Measurements from ENCODE around the gene HIGD1C. TPM values are rescaled to one million over a fixed set of nuclear protein-coding genes. Genes with fewer than 3 reads are reported as not detected.

HIGD1C gene
- total and polyA plus RNA-seq, 2 experiments from 2014 or later, result not detected

DNA sequence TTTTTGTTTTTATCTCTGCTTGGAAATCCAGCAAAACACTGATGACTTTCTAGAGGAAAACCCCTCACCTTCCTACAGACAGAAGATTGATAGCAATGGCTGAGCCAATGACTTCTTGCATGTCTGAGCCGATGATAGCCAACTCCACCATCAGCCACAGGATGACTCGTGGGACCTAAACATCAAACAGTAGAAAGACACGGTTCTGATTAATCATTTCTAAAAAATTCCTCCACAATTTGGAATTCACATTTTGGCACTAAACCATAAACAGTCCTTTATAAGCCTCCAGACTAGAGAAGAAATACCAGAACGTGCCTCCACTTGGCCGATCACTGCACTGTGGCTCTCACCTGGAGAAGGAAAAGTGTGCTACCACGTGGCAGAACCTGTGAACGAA, 47.9 kb downstream of the HIGD1C start:
- 52 to 58% methylated on average over 7 of the region's 7 CpGs for WGBS, 2 experiments (ENCODE audit: low coverage in 1 of 2, low lambda C conversion rate in 2 of 2, missing lambda C conversion rate in 2 of 2)
- no peak overlapping the region for H3K4me2 ChIP-seq (ENCODE audit: unreplicated experiment)
- no peak overlapping the region for H2AFZ ChIP-seq
- no peaks in the 10 kb centered on the region for H3K79me2 ChIP-seq (ENCODE audit: insufficient read depth)
- H3K9me3 ChIP-seq (ENCODE audit: low read depth), result no peaks in the 10 kb centered on the region
- TF ChIP-seq EZH2 (IDR thresholded peaks at IDR 0.05; ENCODE audit: insufficient read depth, poor library complexity, severe bottlenecking), result no peak
- TF ChIP-seq EZH2phosphoT487 (IDR thresholded peaks at IDR 0.05; ENCODE audit: insufficient read depth, low read depth), result no peak
- no peak overlapping the region for H3K9ac ChIP-seq
- no peaks in the 10 kb centered on the region for H3K9me2 ChIP-seq (ENCODE audit: insufficient read depth)
- peaks cover 5% of the 10 kb centered on the region; the same call in 1 of the 2 replicates for H3K4me1 ChIP-seq (ENCODE audit: insufficient read depth)
- peaks cover 16% of the 10 kb centered on the region; the same call in 1 of the 2 replicates for H3K36me3 ChIP-seq (ENCODE audit: low read depth)
- H3F3A ChIP-seq (ENCODE audit: insufficient read depth), result peaks cover 14% of the 10 kb centered on the region; the same call in 1 of the 2 replicates
- no peak overlapping the region for H3K27ac ChIP-seq
- no peaks in the 10 kb centered on the region for H4K20me1 ChIP-seq (ENCODE audit: insufficient read depth)
- no peaks in the 10 kb centered on the region for H3K27me3 ChIP-seq (replicated peaks; ENCODE audit: insufficient read depth)
- peak; percentile 72 for DNase-seq
- H3K4me3 ChIP-seq, result no peak overlapping the region
- in situ Hi-C loops (cut with MboI), result no loop called here

- no peak overlapping the region for H3K4me2 ChIP-seq (ENCODE audit: unreplicated experiment)
- no peaks in the 10 kb centered on the region for H3K9me2 ChIP-seq (ENCODE audit: insufficient read depth)
- H3K9me3 ChIP-seq (ENCODE audit: low read depth), result no peaks in the 10 kb centered on the region
- no peaks in the 10 kb centered on the region for H3K79me2 ChIP-seq (ENCODE audit: insufficient read depth)
- no peaks in the 10 kb centered on the region for H3K27me3 ChIP-seq (replicated peaks; ENCODE audit: insufficient read depth)
- peaks cover 14% of the 10 kb centered on the region; the same call in 1 of the 2 replicates for H3F3A ChIP-seq (ENCODE audit: insufficient read depth)
- H3K36me3 ChIP-seq (ENCODE audit: low read depth), result peaks cover 12% of the 10 kb centered on the region; the same call in 1 of the 2 replicates
- no peak for DNase-seq
- peaks cover 5% of the 10 kb centered on the region; the same call in 1 of the 2 replicates for H3K4me1 ChIP-seq (ENCODE audit: insufficient read depth)
- H3K9ac ChIP-seq, result no peak overlapping the region
- WGBS, 2 experiments (ENCODE audit: low coverage in 1 of 2, low lambda C conversion rate in 2 of 2, missing lambda C conversion rate in 2 of 2), result 95 to 96% methylated on average over 1 of the region's 1 CpG
- no peak overlapping the region for H2AFZ ChIP-seq
- no peak overlapping the region for H3K27ac ChIP-seq
- TF ChIP-seq EZH2 (IDR thresholded peaks at IDR 0.05; ENCODE audit: insufficient read depth, poor library complexity, severe bottlenecking) (no peak), EZH2phosphoT487 (IDR thresholded peaks at IDR 0.05; ENCODE audit: insufficient read depth, low read depth) (no peak)
- H4K20me1 ChIP-seq (ENCODE audit: insufficient read depth), result no peaks in the 10 kb centered on the region
- H3K4me3 ChIP-seq, result no peak overlapping the region
- in situ Hi-C loops (cut with MboI), result no loop called here
These were observed 49.5 kb downstream of the HIGD1C start for GRCh38 chr12:51001799-51002198.

DNA sequence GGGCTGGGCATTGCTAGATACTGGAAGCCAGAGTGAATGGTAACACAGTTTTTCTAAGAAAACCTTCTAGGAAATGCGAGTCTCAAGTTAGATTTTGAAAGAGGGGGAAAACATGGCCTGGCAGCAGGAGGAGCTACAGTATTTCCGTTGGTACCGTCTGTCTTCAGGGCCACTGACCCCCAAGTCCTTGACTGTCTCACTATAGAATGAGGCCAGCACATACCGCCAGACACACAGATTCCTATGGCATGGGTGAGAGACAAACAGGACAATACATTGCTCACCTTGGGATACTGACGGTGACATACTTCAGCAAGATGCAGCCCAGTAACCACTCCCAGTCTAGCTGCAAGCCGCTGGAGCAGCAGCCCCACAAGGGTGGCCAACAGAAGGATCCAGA, 52.2 kb downstream of the HIGD1C start:
- no peak overlapping the region for H3K9ac ChIP-seq
- no peak overlapping the region for H3K4me2 ChIP-seq (ENCODE audit: unreplicated experiment)
- peaks cover under 1% of the 10 kb centered on the region; the same call in 1 of the 2 replicates for H3K36me3 ChIP-seq (ENCODE audit: low read depth)
- WGBS, 2 experiments (ENCODE audit: low coverage in 1 of 2, low lambda C conversion rate in 2 of 2, missing lambda C conversion rate in 2 of 2), result 72 to 73% methylated on average over 6 of the region's 6 CpGs
- no peaks in the 10 kb centered on the region for H3K9me2 ChIP-seq (ENCODE audit: insufficient read depth)
- no peaks in the 10 kb centered on the region for H3K27me3 ChIP-seq (replicated peaks; ENCODE audit: insufficient read depth)
- no peaks in the 10 kb centered on the region for H3K9me3 ChIP-seq (ENCODE audit: low read depth)
- in situ Hi-C loops (cut with MboI), result no loop called here
- peaks cover 7% of the 10 kb centered on the region; the same call in 1 of the 2 replicates for H3F3A ChIP-seq (ENCODE audit: insufficient read depth)
- H3K4me1 ChIP-seq (ENCODE audit: insufficient read depth), result 0 out of 2 replicates have a peak, but pooled peaks cover 5% of the 10 kb centered on the region
- TF ChIP-seq EZH2 (IDR thresholded peaks at IDR 0.05; ENCODE audit: insufficient read depth, poor library complexity, severe bottlenecking), result no peak
- no peak for TF ChIP-seq EZH2phosphoT487 (IDR thresholded peaks at IDR 0.05; ENCODE audit: insufficient read depth, low read depth)
- H3K27ac ChIP-seq, result no peak overlapping the region
- H3K79me2 ChIP-seq (ENCODE audit: insufficient read depth), result peaks cover 6% of the 10 kb centered on the region; the same call in 1 of the 2 replicates
- H4K20me1 ChIP-seq (ENCODE audit: insufficient read depth), result no peaks in the 10 kb centered on the region
- no peak overlapping the region for H3K4me3 ChIP-seq
- no peak overlapping the region for H2AFZ ChIP-seq
- no peak for DNase-seq

DNA sequence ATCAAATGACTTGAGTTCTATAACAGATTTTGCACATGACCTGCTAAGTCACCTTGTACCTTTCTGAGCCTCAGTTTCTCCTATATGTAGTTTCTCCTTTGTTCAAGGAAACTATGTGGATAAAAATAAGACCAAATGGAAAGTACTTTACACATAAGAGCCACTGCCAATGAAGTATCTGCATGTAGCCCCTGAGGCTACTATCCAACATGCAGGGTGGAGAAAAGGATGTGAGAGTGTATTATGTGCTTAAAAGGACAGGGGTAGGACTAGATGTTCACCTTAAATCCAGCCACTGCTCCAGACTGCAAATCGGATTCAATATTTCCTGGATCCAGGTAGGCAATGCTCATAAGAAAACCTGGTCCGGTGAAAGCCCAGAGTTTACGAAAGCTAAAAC, 52.7 kb downstream of the HIGD1C start:
- no peak for TF ChIP-seq EZH2 (IDR thresholded peaks at IDR 0.05; ENCODE audit: insufficient read depth, poor library complexity, severe bottlenecking)
- TF ChIP-seq EZH2phosphoT487 (IDR thresholded peaks at IDR 0.05; ENCODE audit: insufficient read depth, low read depth), result no peak
- Histone ChIP-seq H3K79me2 (ENCODE audit: insufficient read depth) (peaks cover 9% of the 10 kb centered on the region; the same call in 1 of the 2 replicates), H3K4me3 (no peak overlapping the region), H3K27me3 (replicated peaks; ENCODE audit: insufficient read depth) (no peaks in the 10 kb centered on the region), H3K4me2 (ENCODE audit: unreplicated experiment) (no peak overlapping the region), H3K36me3 (ENCODE audit: low read depth) (no peaks in the 10 kb centered on the region; the same call in 1 of the 2 replicates), H2AFZ (no peak overlapping the region), H3K27ac (no peak overlapping the region), H4K20me1 (ENCODE audit: insufficient read depth) (no peaks in the 10 kb centered on the region), H3F3A (ENCODE audit: insufficient read depth) (peaks cover 7% of the 10 kb centered on the region; the same call in 1 of the 2 replicates), H3K9me3 (ENCODE audit: low read depth) (no peaks in the 10 kb centered on the region), H3K9me2 (ENCODE audit: insufficient read depth) (no peaks in the 10 kb centered on the region), H3K9ac (no peak overlapping the region), H3K4me1 (ENCODE audit: insufficient read depth) (0 out of 2 replicates have a peak, but pooled peaks cover 5% of the 10 kb centered on the region)
- no peak for DNase-seq
- in situ Hi-C loops (cut with MboI), result no loop called here
- 95% methylated on average over 3 of the region's 3 CpGs for WGBS, 2 experiments (ENCODE audit: low coverage in 1 of 2, low lambda C conversion rate in 2 of 2, missing lambda C conversion rate in 2 of 2)

Data from GM23248 (cell line).